GM12891 (cell line): ENCODE results near the gene GRM8.

Source experiments
- PAX5 ChIP-seq: IDR thresholded peaks from 2 replicates; pipeline ENCODE4 v1.6.1; 2011; ENCODE audit warnings: low read length, moderate library complexity, mild to moderate bottlenecking; ENCODE audit not compliant: insufficient read depth, severe bottlenecking
- POLR2A ChIP-seq: IDR thresholded peaks from 2 replicates; pipeline ENCODE4 v1.6.1; 2011; ENCODE audit warnings: low read depth, low read length, control low read depth
- POLR2AphosphoS5 ChIP-seq: IDR thresholded peaks from 2 replicates; pipeline ENCODE4 v1.6.1; 2011; ENCODE audit warnings: low read depth, low read length, control low read depth
- SPI1 ChIP-seq: IDR thresholded peaks from 2 replicates; pipeline ENCODE4 v1.6.1; 2011; ENCODE audit warnings: low read depth, low read length, control low read depth
- TAF1 ChIP-seq: IDR thresholded peaks from 2 replicates; pipeline ENCODE4 v1.6.1; 2011; ENCODE audit warnings: low read depth, low read length, control low read depth

DNA sequence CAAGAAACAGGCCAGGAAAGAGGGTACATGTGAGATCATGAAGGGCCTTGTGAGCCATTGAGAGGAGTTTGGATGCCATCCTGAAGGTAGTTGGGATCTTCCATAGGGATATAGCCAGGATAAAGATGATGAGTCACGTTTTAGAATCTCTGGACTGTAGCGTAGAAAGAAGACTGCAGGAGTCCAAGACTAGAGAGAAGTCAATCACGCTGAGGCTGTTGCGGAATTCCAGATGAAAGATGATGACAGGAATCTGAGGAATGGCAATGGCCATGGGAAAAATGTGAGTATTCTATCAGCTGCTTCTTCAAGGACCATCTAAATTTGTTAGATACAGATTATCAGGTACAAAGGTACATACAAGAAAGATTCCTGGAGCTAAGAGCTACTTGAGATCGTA, 711.3 kb downstream of the GRM8 start:
- TF ChIP-seq TAF1, result no peak
- no peak for TF ChIP-seq POLR2AphosphoS5
- no peak for TF ChIP-seq POLR2A
- TF ChIP-seq SPI1, result no peak
- TF ChIP-seq PAX5, result no peak
